Progenitor cell of endocrine pancreas (in vitro differentiated cells): Measurements from ENCODE around the gene GABRE. TPM values are rescaled to one million over a fixed set of nuclear protein-coding genes. Genes with fewer than 3 reads are reported as not detected.

Experiments
- DNase-seq: peaks from one replicate; pipeline ENCODE4 v3.0.0; 2021; ENCODE audit warnings: low spot score; ENCODE audit not compliant: unreplicated experiment
- H3K27ac Mint-ChIP-seq: 2 replicates; pipeline ENCODE4 v1.8.0; 2021; ENCODE audit warnings: mild to moderate bottlenecking, moderate library complexity, mixed read lengths
- H3K27me3 Mint-ChIP-seq: 2 replicates; pipeline ENCODE4 v1.8.0; 2021; ENCODE audit warnings: mixed read lengths
- H3K36me3 Mint-ChIP-seq: 2 replicates; pipeline ENCODE4 v1.8.0; 2022; ENCODE audit warnings: mixed read lengths; ENCODE audit not compliant: insufficient read depth
- H3K4me1 Mint-ChIP-seq: 2 replicates; pipeline ENCODE4 v1.8.0; 2021; ENCODE audit warnings: low read depth, mixed read lengths
- H3K4me3 Mint-ChIP-seq: 2 replicates; pipeline ENCODE4 v1.8.0; 2021; ENCODE audit warnings: low read depth, mild to moderate bottlenecking, moderate library complexity, mixed read lengths
- H3K9me3 Mint-ChIP-seq: 2 replicates; pipeline ENCODE4 v1.8.0; 2021; ENCODE audit warnings: low read depth, mixed read lengths
- total RNA-seq: library from RNA; stranded (reverse); gene quantifications from 2 replicates; pipeline ENCODE4 v1.2.1, GENCODE V29; 2021
- TF ChIP-seq, protein P1 (sequence below): fragments of 200-600 bp; sonication (generic); IDR thresholded peaks from one replicate; pipeline ENCODE4 v1.5.0; 2021; ENCODE audit warnings: antibody characterized with exemption, mild to moderate bottlenecking; ENCODE audit not compliant: unreplicated experiment

GABRE gene
- total RNA-seq, 1 donor from 2014 or later = 1.5 TPM

DNA sequence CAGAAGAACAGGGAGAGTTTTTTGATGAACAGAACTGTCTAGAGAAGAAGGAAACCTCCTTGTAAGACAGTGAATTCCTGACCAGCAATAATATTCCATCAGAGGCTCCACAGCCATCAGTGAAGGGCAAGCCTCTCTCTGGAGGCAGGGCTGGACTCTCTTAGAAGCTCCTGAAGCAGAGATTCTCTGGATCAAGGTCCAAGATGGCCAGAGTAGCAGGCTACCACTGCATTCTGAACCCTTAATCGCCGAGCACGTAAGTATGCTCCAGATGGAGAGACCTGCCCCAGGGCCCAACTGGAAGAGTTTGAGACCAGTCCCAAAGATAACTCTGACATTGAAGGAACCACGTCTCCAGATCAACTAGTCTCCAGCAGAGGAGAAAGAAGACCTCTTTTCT, 16.4 kb downstream of the GABRE start:
- no peaks in the 10 kb centered on the region for H3K4me1 Mint-ChIP-seq
- no peaks in the 10 kb centered on the region for H3K36me3 Mint-ChIP-seq
- no peak for DNase-seq
- TF ChIP-seq, protein P1, sequence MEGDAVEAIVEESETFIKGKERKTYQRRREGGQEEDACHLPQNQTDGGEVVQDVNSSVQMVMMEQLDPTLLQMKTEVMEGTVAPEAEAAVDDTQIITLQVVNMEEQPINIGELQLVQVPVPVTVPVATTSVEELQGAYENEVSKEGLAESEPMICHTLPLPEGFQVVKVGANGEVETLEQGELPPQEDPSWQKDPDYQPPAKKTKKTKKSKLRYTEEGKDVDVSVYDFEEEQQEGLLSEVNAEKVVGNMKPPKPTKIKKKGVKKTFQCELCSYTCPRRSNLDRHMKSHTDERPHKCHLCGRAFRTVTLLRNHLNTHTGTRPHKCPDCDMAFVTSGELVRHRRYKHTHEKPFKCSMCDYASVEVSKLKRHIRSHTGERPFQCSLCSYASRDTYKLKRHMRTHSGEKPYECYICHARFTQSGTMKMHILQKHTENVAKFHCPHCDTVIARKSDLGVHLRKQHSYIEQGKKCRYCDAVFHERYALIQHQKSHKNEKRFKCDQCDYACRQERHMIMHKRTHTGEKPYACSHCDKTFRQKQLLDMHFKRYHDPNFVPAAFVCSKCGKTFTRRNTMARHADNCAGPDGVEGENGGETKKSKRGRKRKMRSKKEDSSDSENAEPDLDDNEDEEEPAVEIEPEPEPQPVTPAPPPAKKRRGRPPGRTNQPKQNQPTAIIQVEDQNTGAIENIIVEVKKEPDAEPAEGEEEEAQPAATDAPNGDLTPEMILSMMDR = no peak
- H3K9me3 Mint-ChIP-seq = peaks cover 33% of the 10 kb centered on the region
- H3K27ac Mint-ChIP-seq = no peak overlapping the region
- H3K27me3 Mint-ChIP-seq = no peaks in the 10 kb centered on the region
- H3K4me3 Mint-ChIP-seq = no peak overlapping the region

GRCh38 chrX:151954730-151955129, 19.7 kb downstream of the GABRE start:
- TF ChIP-seq, protein P1 = no peak
- H3K36me3 Mint-ChIP-seq = no peaks in the 10 kb centered on the region
- H3K27ac Mint-ChIP-seq = no peak overlapping the region
- no peaks in the 10 kb centered on the region for H3K4me1 Mint-ChIP-seq
- DNase-seq = no peak
- H3K4me3 Mint-ChIP-seq = no peak overlapping the region
- H3K27me3 Mint-ChIP-seq = no peaks in the 10 kb centered on the region
- peaks cover 17% of the 10 kb centered on the region for H3K9me3 Mint-ChIP-seq

GRCh38 chrX:151938172-151938571, 36.3 kb downstream of the GABRE start:
- Mint-ChIP-seq H3K36me3 (no peaks in the 10 kb centered on the region), H3K27ac (no peak overlapping the region), H3K4me1 (no peaks in the 10 kb centered on the region), H3K4me3 (no peak overlapping the region), H3K27me3 (no peaks in the 10 kb centered on the region), H3K9me3 (peaks cover 16% of the 10 kb centered on the region)
- TF ChIP-seq, protein P1 = no peak
- no peak for DNase-seq

DNA sequence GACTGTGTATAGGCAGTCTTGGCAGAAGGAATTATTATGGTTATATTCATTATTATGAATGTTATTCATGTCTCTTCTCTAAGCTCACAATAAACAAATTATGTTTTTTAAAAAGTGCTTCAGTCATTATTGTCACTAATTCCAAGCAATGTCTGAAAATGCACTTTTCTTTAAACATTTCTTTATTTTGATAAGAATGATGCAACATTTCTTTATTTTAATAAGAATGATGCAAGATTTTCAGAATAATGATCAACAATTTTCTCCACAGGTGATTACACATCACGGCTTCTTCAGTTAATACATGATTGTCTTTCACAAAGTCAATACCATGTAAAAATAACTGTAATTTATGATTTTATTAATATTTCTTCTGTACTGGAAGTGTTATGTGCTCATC, 39.1 kb downstream of the GABRE start:
- H3K9me3 Mint-ChIP-seq = peaks cover 3% of the 10 kb centered on the region
- no peaks in the 10 kb centered on the region for H3K27me3 Mint-ChIP-seq
- no peak overlapping the region for H3K4me3 Mint-ChIP-seq
- H3K27ac Mint-ChIP-seq = no peak overlapping the region
- H3K4me1 Mint-ChIP-seq = no peaks in the 10 kb centered on the region
- TF ChIP-seq, protein P1 = no peak
- DNase-seq = no peak
- no peaks in the 10 kb centered on the region for H3K36me3 Mint-ChIP-seq

- Mint-ChIP-seq H3K4me3 (no peak overlapping the region), H3K36me3 (no peaks in the 10 kb centered on the region), H3K27ac (no peak overlapping the region), H3K27me3 (no peaks in the 10 kb centered on the region), H3K9me3 (peaks cover 16% of the 10 kb centered on the region), H3K4me1 (no peaks in the 10 kb centered on the region)
- TF ChIP-seq, protein P1 = no peak
- DNase-seq = no peak
These were observed 45.4 kb downstream of the GABRE start for GRCh38 chrX:151929126-151929525.
